Bladder microvascular endothelial cell (primary cell): ENCODE results near the gene KRTAP12-2. TPM values are rescaled to one million over a fixed set of nuclear protein-coding genes. Genes with fewer than 3 reads are reported as not detected.

Experiments used
- total RNA-seq: library from RNA; depleted of rRNA; stranded (reverse); fragments of >200 nt; gene quantifications from 2 replicates; pipeline ENCODE4 v1.2.3, GENCODE V29; 2014

KRTAP12-2 gene
- not detected in 2 replicates for total RNA-seq

GRCh38 chr21:44666401-44667320, at the start of gene KRTAP12-2:
KRTAP12-2 (minus strand) TSS chr21:44666927; CDS start chr21:44666886, 41 bp downstream.

DNA sequence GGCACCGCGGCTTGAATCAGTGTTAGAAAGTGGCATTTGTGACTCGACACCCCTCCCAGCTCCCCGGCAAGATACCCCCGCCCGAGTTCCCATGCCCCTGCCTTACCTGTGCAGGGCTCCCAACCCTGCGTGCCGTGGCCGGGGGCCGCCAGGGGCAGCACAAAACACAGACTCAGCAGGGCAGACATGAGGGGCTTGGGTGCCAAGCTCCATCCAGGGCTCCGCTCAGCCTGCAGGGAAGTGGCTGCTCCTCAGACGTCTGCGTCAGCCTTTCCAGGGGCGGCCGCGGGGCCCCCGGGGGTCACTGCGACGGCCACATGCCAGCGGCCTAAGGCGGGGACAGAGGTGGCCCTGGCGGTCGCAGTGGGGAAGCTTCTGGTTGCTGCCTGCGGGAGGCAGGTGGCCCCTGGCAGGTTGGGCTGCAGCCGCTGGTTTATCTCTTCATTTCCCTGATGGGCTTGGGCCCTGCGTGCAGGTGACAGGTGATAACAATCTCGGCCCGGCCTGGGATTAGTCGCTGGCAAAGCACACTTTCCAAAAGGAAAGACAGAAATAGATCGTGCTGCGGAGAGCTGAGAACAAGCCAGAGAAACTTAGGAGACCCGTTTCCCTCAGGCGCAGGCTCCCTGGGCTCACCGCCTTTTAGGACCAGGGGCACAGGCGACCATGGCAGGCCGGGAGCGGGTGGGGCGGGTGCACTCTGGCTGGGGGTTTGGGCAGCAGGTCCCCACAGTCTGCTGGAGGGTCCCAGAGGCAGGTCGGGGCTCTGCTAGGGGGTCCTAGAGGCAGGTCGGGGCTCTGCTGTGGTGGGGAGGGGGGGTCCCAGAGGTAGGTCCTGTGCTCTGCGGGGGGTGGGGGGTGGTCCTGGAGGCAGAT, 44.8 kb upstream of the KRTAP12-2 start, which contains the start of gene TSPEAR:
Gene TSPEAR, minus strand, starts transcription at position 246 of the 876 bp plus-strand sequence. Its CDS starts 58 bp downstream, at position 188.

DNA sequence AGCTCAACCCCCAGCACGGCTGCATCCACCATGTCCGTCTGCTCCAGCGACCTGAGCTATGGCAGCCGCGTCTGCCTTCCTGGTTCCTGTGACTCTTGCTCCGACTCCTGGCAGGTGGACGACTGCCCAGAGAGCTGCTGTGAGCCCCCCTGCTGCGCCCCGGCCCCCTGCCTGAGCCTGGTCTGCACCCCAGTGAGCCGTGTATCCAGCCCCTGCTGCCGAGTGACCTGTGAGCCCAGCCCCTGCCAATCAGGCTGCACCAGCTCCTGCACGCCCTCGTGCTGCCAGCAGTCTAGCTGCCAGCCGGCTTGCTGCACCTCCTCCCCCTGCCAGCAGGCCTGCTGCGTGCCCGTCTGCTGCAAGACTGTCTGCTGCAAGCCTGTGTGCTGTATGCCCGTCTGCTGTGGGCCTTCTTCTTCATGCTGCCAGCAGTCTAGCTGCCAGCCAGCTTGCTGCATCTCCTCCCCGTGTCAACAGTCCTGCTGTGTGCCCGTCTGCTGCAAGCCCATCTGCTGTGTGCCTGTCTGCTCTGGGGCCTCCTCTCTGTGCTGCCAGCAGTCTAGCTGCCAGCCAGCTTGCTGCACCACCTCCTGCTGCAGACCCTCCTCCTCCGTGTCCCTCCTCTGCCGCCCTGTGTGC, 30.6 kb upstream of the KRTAP12-2 start, which contains the start of gene KRTAP10-12:
Gene KRTAP10-12, plus strand, starts transcription at position 1 of the 639 bp plus-strand sequence. Its CDS starts 30 bp downstream, at position 31.

DNA sequence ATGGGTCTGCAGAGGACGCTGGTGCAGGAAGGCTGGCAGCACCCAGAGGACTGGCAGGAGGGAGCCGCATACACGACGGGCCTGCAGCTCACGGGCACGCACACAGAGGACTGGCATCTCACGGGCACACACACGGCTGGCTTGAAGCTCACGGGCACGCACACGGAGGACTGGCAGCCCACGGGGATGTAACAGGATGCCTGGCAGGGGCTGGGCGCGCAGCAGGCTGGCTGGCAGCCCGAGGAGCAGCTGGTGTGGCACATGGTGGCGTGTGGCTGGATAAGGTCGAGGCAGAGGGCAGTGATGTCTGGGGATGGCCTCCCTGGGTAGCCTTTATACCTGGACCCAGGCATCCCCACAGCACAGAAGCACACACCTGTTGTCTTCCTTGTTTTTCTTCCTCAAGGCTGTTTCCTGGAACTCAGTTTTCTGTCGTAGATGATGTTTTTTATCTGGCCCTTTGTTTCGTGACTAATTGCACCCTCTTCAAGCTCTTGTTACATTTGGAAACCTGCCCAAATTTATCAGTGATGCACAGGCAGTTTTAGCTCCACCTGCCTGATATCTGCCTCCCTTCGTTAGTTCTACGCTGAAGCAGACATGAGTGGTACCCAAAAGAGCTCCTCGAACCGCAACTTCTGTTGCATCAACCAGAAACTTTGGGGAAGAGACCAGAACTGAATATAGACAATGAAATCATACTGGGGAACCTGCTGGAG, 15.3 kb upstream of the KRTAP12-2 start, which contains the start of gene KRTAP12-1:
Gene KRTAP12-1, minus strand, starts transcription at position 303 of the 719 bp plus-strand sequence. Its CDS starts 40 bp downstream, at position 263.

DNA sequence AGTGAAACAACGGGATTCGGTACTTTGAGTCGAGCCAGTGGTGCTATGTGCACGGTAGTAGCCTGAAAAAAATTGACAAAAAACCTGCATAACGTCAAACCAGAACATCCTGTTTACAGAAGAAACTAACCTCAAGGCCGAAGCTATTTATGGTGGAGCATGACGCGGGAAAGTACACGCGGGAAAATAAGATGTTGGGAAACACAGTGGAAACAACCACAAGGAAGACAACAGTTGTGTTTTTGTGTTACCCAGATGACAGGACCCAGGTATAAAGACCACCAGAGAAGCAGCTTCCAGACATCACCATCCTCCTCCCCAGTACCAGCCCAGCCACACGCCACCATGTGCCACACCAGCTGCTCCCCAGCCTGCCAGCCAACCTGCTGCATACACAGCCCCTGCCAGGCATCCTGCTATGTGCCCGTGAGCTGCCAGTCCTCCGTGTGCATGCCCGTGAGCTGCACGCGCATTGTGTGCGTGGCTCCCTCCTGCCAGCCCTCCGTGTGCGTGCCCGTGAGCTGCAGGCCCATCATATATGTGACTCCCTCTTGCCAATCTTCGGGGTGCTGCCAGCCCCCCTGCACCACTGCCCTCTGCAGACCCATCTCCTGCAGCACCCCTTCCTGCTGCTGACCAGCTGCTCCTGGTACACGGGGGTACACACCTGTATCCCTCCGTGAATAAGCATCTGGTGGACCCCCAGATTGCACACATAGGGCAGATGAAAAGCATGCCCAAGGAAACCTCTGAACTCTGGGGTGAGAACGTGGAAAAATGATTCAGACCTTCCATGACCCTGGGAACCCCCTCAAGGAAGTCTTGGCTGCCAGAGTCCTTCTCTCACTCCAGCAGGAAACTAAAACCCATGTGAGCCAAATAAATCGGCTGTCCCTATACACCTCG, 8.8 kb downstream of the KRTAP12-2 start, which contains the start of gene KRTAP12-3:
Gene KRTAP12-3, plus strand, starts transcription at position 298 of the 906 bp plus-strand sequence. Its CDS starts 48 bp downstream, at position 346.

GRCh38 chr21:44654576-44655175, 12.1 kb downstream of the KRTAP12-2 start, which contains the start of gene KRTAP12-4:
KRTAP12-4 (minus strand) TSS chr21:44654659; CDS start chr21:44654614, 45 bp downstream.

DNA sequence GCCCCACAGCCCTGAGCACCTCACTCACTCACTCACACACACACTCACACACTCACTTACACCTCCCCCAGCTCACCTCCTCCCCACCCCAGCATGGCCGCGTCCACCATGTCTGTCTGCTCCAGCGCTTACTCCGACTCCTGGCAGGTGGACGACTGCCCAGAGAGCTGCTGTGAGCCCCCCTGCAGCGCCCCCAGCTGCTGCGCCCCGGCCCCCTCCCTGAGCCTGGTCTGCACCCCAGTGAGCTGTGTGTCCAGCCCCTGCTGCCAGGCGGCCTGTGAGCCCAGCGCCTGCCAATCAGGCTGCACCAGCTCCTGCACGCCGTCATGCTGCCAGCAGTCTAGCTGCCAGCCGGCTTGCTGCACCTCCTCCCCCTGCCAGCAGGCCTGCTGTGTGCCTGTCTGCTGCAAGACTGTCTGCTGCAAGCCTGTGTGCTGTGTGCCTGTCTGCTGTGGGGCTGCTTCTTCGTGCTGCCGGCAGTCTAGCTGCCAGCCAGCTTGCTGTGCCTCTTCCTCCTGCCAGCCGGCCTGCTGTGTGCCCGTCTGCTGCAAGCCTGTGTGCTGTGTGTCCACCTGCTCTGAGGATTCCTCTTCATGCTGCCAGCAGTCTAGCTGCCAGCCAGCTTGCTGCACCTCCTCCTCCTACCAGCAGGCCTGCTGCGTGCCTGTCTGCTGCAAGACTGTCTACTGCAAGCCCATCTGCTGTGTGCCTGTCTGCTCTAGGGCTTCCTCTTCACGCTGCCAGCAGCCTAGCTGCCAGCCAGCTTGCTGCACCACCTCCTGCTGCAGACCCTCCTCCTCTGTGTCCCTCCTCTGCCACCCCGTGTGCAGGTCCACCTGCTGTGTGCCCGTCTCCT, 20.1 kb downstream of the KRTAP12-2 start, which contains the start of gene KRTAP10-11:
Gene KRTAP10-11, plus strand, starts transcription at position 49 of the 856 bp plus-strand sequence. Its CDS starts 45 bp downstream, at position 94.

GRCh38 chr21:44637018-44637850, 29.5 kb downstream of the KRTAP12-2 start, which contains the start of gene KRTAP10-10:
KRTAP10-10 (plus strand) TSS chr21:44637356; CDS start chr21:44637418, 62 bp downstream.

DNA sequence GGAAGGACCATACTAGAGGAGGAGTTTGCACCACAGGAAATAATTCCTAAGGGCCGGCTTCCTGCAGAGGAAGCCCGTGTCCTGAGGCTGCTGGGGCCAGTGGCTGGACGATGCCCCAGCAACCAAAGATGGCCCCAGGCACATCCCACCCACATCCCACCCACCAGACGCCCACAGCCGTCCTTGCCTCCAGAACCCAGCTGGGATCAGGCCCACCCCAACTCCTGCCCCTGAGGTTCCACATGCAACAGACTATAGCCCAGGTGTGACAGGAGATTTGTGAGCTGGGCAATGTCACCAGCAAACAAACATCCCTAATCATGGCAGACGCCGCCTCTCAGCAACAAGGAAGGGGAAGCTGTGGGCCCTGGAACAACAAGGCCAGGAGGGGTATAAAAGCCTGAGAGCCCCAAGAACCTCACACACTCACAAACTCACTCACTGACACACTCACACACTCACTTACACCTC, 40.0 kb downstream of the KRTAP12-2 start, which contains the start of gene KRTAP10-9:
Gene KRTAP10-9, plus strand, starts transcription at position 421 of the 471 bp plus-strand sequence. CDS start 79 bp downstream, outside the sequence.

Other genes with a start within 250 kb of the KRTAP12-2 start
- 0.97 and 2.0 TPM in 2 replicates for gene LRRC3, start 211.4 kb downstream of the KRTAP12-2 start, total RNA-seq
- not detected in 2 replicates for gene KRTAP10-1, start 126.7 kb downstream of the KRTAP12-2 start, total RNA-seq
- gene KRTAP10-2, start 115.4 kb downstream of the KRTAP12-2 start, total RNA-seq, result not detected in 2 replicates
- not detected in 2 replicates for gene KRTAP10-3, start 108.1 kb downstream of the KRTAP12-2 start, total RNA-seq
- gene KRTAP10-4, start 93.2 kb downstream of the KRTAP12-2 start, total RNA-seq, result not detected in 2 replicates
- gene KRTAP10-5, start 86.3 kb downstream of the KRTAP12-2 start, total RNA-seq, result not detected in 2 replicates
- not detected in 2 replicates for gene KRTAP10-6, start 74.4 kb downstream of the KRTAP12-2 start, total RNA-seq
- gene KRTAP10-7, start 66.3 kb downstream of the KRTAP12-2 start, total RNA-seq, result not detected in 2 replicates
- not detected in 2 replicates for gene KRTAP10-8, start 54.8 kb downstream of the KRTAP12-2 start, total RNA-seq
- not detected in 2 replicates for gene KRTAP10-9, start 39.8 kb downstream of the KRTAP12-2 start, total RNA-seq
- not detected in 2 replicates for gene KRTAP10-10, start 29.6 kb downstream of the KRTAP12-2 start, total RNA-seq
- gene KRTAP10-11, start 20.5 kb downstream of the KRTAP12-2 start, total RNA-seq, result not detected in 2 replicates
- gene KRTAP12-4, start 12.3 kb downstream of the KRTAP12-2 start, total RNA-seq, result not detected in 2 replicates
- gene KRTAP12-3, start 9.0 kb downstream of the KRTAP12-2 start, total RNA-seq, result not detected in 2 replicates
- not detected in 2 replicates for gene KRTAP12-1, start 15.2 kb upstream of the KRTAP12-2 start, total RNA-seq
- not detected in 2 replicates for gene KRTAP10-12, start 30.2 kb upstream of the KRTAP12-2 start, total RNA-seq
- 0.19 TPM in 1 of 2 replicates, not detected in the other for gene TSPEAR, start 44.6 kb upstream of the KRTAP12-2 start, total RNA-seq
- gene UBE2G2, start 134.9 kb upstream of the KRTAP12-2 start, total RNA-seq, result 61.2 and 109 TPM in 2 replicates
- 77.9 and 93.5 TPM in 2 replicates for gene SUMO3, start 151.1 kb upstream of the KRTAP12-2 start, total RNA-seq
- gene PTTG1IP, start 206.8 kb upstream of the KRTAP12-2 start, total RNA-seq, result 258 and 494 TPM in 2 replicates